Transverse colon (tissue), 4 donors: ENCODE measurements around the gene PDHB.
A peak's percentile ranks its signal among the peaks of the same experiment; 100 is the strongest.

Experiments
- CTCF ChIP-seq, 5 experiments: fragments of 200-600 bp in 3 of 5; fragments of 450-650 bp in 2 of 5; sonication (generic) in 3 of 5; IDR thresholded peaks; 1 replicate in 2 of 5; 2 replicates in 3 of 5; pipeline ENCODE4 v1.5.1; 2016 to 2017; ENCODE audit warnings: antibody characterized with exemption in 5 of 5, inconsistent platforms in 3 of 5, mild to moderate bottlenecking in 2 of 5, moderate library complexity in 1 of 5
- EP300 ChIP-seq: sonication (generic); formaldehyde crosslinking; IDR thresholded peaks from one replicate; pipeline ENCODE4 v1.6.1; 2017; ENCODE audit warnings: antibody characterized with exemption, low read depth
- POLR2A ChIP-seq: fragments of 450-650 bp; IDR thresholded peaks from one replicate; pipeline ENCODE4 v1.6.1; 2016; ENCODE audit warnings: antibody characterized with exemption, mild to moderate bottlenecking, moderate library complexity
- POLR2AphosphoS5 ChIP-seq, 3 donors: sonication (generic); formaldehyde crosslinking; IDR thresholded peaks; one replicate each; pipeline ENCODE4 v1.6.1; 2016; ENCODE audit warnings: antibody characterized with exemption in 3 of 3

GRCh38 chr3:58414538-58415197, 19.0 kb downstream of the PDHB start:
- TF ChIP-seq POLR2A: no peak
- TF ChIP-seq CTCF (IDR thresholded peaks at IDR 0.05): peak; percentile 76 to 86 (median 85)
- no peak for TF ChIP-seq POLR2AphosphoS5 (IDR thresholded peaks at IDR 0.05)
- no peak for TF ChIP-seq EP300
